ENCODE data around the gene DAP. TPM values are rescaled to one million over a fixed set of nuclear protein-coding genes. Genes with fewer than 3 reads are reported as not detected.
"Not testable (repeated sequence)": the region's sequence is repeated elsewhere in the genome, so short reads cannot be mapped to it uniquely, and the experiment has no call there.

The DAP gene
- total RNA-seq, 1 donor from 2014 or later: 62.6 TPM

DNA sequence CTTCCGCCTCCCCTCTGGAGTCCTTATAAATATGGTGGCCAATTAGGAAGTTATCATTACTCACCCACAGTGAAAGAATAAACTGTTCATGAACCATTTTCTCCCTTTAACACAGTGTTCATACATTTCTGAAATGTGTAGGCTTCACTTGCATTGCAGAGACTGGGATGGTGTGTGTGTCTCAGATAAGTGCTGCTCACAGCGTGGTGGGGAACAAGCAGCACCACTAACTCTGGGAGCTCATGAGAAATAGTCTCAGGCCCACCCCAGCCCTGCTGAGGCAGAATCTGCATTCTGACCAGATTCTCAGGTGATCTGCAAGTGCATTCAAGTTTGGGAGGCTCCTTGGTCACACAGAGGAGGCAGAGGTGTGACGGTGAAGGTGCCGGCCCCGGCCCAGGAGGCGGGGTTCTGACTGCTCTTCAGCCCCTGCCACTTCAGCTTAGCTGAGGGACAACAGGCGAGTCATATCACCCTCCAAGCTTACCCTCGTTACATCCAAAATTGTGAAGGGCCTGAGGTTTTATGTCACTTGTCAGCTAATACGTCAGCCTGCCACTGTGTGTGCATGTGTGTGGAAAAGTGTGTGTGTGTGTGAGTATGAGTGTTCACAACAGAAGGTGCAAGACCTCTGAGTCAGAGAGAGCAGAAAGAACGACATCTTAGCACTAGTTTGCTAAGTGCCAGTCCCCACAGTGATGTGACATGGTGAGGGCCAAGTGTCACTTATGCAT is 34.7 kb downstream of the DAP start:
- no peak for DNase-seq (ENCODE audit: low spot score)
- no peaks in the 10 kb centered on the region for H3K9me3 Mint-ChIP-seq
- intact Hi-C loops (cut with micrococcal nuclease): no loop called here
- H3K36me3 Mint-ChIP-seq (ENCODE audit: low read depth): peaks cover 8% of the 10 kb centered on the region
- H3K4me1 Mint-ChIP-seq (ENCODE audit: low read depth): peaks cover 18% of the 10 kb centered on the region
- no peak overlapping the region for H3K4me3 Mint-ChIP-seq
- no peak overlapping the region for H3K27ac Mint-ChIP-seq
- no peaks in the 10 kb centered on the region for H3K27me3 Mint-ChIP-seq (ENCODE audit: insufficient read depth)

DNA sequence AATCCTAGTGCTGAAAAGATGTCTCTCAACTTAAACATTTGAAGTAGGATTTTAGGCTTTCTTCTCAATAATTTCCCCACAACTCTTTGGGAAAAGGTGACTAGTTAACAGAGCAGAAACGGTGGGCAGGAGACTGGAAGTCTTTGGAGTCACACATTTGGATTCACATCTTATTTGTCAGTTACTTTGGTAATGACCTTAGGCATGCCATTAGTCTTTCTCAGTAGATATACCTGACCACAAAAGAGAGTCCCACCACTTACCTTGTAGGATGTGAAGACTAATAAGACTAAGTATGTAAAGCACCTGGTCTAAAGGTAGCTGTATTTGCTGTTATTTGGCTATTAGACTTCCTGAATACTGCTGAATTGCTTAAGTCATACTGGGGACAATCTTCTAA is 35.4 kb downstream of the DAP start:
- no peak for DNase-seq (ENCODE audit: low spot score)
- Mint-ChIP-seq H3K27ac (no peak overlapping the region), H3K9me3 (no peaks in the 10 kb centered on the region), H3K27me3 (ENCODE audit: insufficient read depth) (no peaks in the 10 kb centered on the region), H3K4me1 (ENCODE audit: low read depth) (peaks cover 18% of the 10 kb centered on the region), H3K36me3 (ENCODE audit: low read depth) (peaks cover 10% of the 10 kb centered on the region), H3K4me3 (no peak overlapping the region)
- intact Hi-C loops (cut with micrococcal nuclease): no loop called here

GRCh38 chr5:10724781-10725507 is 36.1 kb downstream of the DAP start:
- Mint-ChIP-seq H3K36me3 (ENCODE audit: low read depth) (peaks cover 10% of the 10 kb centered on the region), H3K4me1 (ENCODE audit: low read depth) (peaks cover 18% of the 10 kb centered on the region), H3K4me3 (no peak overlapping the region), H3K9me3 (no peaks in the 10 kb centered on the region), H3K27me3 (ENCODE audit: insufficient read depth) (no peaks in the 10 kb centered on the region), H3K27ac (no peak overlapping the region)
- DNase-seq (ENCODE audit: low spot score): no peak
- intact Hi-C loops (cut with micrococcal nuclease): no loop called here

DNA sequence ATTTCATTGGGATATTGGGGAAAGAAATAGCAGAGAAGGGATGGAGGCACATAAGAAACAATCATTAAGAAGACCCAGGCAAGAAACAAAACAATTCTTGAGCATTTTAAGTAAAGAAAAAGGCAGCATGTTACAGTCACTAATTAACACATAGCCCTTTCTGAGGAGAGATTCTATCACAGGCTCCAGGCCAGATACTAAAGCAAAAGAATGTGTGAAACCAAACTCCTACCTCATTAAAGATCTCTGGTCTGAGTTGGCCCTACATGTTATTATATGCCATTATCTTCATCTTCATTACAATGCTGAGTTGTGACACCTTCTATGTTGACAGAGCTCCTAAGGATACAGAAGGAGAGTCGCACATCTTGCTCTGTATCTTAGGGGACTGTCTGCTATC is 37.5 kb downstream of the DAP start:
- no peak overlapping the region for H3K4me3 Mint-ChIP-seq
- intact Hi-C loops (cut with micrococcal nuclease): no loop called here
- H3K4me1 Mint-ChIP-seq (ENCODE audit: low read depth): peaks cover 18% of the 10 kb centered on the region
- DNase-seq (ENCODE audit: low spot score): no peak
- H3K27me3 Mint-ChIP-seq (ENCODE audit: insufficient read depth): no peaks in the 10 kb centered on the region
- H3K27ac Mint-ChIP-seq: no peak overlapping the region
- peaks cover 10% of the 10 kb centered on the region for H3K36me3 Mint-ChIP-seq (ENCODE audit: low read depth)
- no peaks in the 10 kb centered on the region for H3K9me3 Mint-ChIP-seq

- DNase-seq (ENCODE audit: low spot score); H3K27me3 Mint-ChIP-seq (ENCODE audit: insufficient read depth); H3K4me1 Mint-ChIP-seq (ENCODE audit: low read depth); H3K9me3 Mint-ChIP-seq; H3K36me3 Mint-ChIP-seq (ENCODE audit: low read depth); H3K4me3 Mint-ChIP-seq; H3K27ac Mint-ChIP-seq; intact Hi-C loops (cut with micrococcal nuclease): not testable (repeated sequence)
Observed at GRCh38 chr5:10720766-10721165, 40.3 kb downstream of the DAP start.

DNA sequence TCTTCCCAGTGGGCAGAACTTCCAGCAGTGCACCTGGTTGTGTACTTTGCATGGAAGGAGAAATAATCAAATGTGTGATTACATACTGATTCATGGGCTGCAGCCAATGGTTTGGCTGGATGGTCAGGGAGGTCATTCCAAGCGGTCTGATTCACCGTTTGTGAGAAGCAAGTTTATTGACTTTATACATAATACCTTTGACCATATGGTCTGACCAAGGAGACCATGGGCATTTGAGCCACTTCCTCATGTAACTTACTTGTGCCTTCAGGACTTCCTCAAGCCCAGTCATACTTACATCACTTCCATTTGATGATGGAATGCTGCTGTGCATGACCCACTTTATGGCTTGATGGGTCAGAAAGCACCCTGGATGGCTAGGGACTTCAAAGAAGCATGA is 41.1 kb downstream of the DAP start:
- no peaks in the 10 kb centered on the region for H3K9me3 Mint-ChIP-seq
- H3K4me3 Mint-ChIP-seq: no peak overlapping the region
- no peak overlapping the region for H3K27ac Mint-ChIP-seq
- H3K4me1 Mint-ChIP-seq (ENCODE audit: low read depth): no peaks in the 10 kb centered on the region
- no peaks in the 10 kb centered on the region for H3K27me3 Mint-ChIP-seq (ENCODE audit: insufficient read depth)
- H3K36me3 Mint-ChIP-seq (ENCODE audit: low read depth): peaks cover 8% of the 10 kb centered on the region
- intact Hi-C loops (cut with micrococcal nuclease): no loop called here
- no peak for DNase-seq (ENCODE audit: low spot score)

- intact Hi-C loops (cut with micrococcal nuclease): not testable (repeated sequence)
- peaks cover 13% of the 10 kb centered on the region for H3K36me3 Mint-ChIP-seq (ENCODE audit: low read depth)
Observed at GRCh38 chr5:10718617-10719016, 42.4 kb downstream of the DAP start.

GRCh38 chr5:10716825-10717224 is 44.2 kb downstream of the DAP start:
- H3K9me3 Mint-ChIP-seq; H3K27ac Mint-ChIP-seq; H3K4me3 Mint-ChIP-seq; intact Hi-C loops (cut with micrococcal nuclease); H3K27me3 Mint-ChIP-seq (ENCODE audit: insufficient read depth); DNase-seq (ENCODE audit: low spot score): not testable (repeated sequence)
- Mint-ChIP-seq H3K36me3 (ENCODE audit: low read depth) (peaks cover 17% of the 10 kb centered on the region), H3K4me1 (ENCODE audit: low read depth) (peaks cover 14% of the 10 kb centered on the region)

More at GRCh38 chr5:10718617-10719016, 42.4 kb downstream of the DAP start:
- H3K4me1 Mint-ChIP-seq (ENCODE audit: low read depth); DNase-seq (ENCODE audit: low spot score); H3K27me3 Mint-ChIP-seq (ENCODE audit: insufficient read depth); H3K4me3 Mint-ChIP-seq; H3K9me3 Mint-ChIP-seq; H3K27ac Mint-ChIP-seq: not testable (repeated sequence)

GRCh38 chr5:10715605-10716290 is 45.3 kb downstream of the DAP start:
- H3K27ac Mint-ChIP-seq: no peak overlapping the region
- H3K36me3 Mint-ChIP-seq (ENCODE audit: low read depth): peaks cover 17% of the 10 kb centered on the region
- H3K4me3 Mint-ChIP-seq: no peak overlapping the region
- intact Hi-C loops (cut with micrococcal nuclease): no loop called here
- H3K9me3 Mint-ChIP-seq: no peaks in the 10 kb centered on the region
- H3K4me1 Mint-ChIP-seq (ENCODE audit: low read depth): peaks cover 19% of the 10 kb centered on the region
- H3K27me3 Mint-ChIP-seq (ENCODE audit: insufficient read depth): no peaks in the 10 kb centered on the region
- DNase-seq (ENCODE audit: low spot score): no peak

DNA sequence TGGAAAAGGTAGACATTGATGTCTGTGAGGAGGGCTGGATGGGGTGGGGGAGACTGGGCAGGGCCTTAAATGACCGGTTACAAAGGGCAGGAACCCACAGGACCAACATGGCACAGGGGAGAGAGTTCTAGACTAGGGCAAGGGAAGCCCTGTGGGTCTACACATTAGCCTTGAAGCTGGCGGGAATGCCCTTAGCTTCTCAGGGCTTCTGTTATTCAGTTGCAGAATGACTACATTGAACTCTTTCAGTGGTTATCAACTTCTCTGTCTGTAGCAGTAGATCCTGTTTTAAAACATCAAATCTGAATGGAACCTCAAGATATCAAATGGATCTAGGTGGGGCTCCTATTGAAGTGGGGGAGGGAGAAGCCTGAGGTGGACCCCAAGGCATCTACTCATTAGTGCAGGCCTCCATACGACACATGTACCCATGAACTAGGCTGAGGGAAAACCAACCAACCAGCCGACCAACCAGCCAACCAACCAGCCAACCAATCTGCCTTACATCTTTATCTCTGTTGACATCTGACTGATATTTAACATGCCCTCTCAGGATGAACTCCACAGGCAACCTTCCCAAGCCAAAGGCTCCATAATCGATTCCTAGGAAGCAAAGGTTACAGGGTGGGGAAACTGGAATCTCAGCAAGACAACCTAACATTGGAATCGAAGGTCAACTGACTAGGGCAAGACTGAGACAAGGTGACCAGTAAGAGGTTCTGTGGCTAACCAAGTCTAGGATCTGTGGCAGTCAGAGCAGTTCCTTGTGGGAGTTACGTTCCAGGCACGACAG is 48.3 kb downstream of the DAP start:
- Mint-ChIP-seq H3K9me3 (no peaks in the 10 kb centered on the region), H3K4me1 (ENCODE audit: low read depth) (peaks cover 19% of the 10 kb centered on the region), H3K27me3 (ENCODE audit: insufficient read depth) (no peaks in the 10 kb centered on the region), H3K4me3 (no peak overlapping the region), H3K36me3 (ENCODE audit: low read depth) (peaks cover 18% of the 10 kb centered on the region), H3K27ac (no peak overlapping the region)
- intact Hi-C loops (cut with micrococcal nuclease): no loop called here
- DNase-seq (ENCODE audit: low spot score): no peak

DNA sequence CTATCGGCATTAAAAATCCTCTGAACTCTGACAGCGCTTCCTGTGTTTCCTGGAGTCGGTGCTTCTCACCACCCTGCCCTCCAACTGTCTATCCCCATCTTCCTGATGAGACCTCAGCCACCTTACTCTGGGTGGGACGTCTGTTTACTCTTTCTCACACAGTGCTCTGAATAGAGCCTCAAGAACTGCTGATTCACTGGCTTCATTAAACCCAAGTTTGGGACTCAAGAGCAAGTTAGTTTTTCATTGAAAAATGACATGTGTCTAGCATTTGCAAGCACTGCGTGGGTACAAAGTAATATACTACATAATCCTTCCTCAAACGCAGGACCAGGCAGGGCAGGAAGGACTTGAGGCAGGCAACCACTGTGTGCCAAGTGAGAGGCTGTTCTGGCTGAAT is 49.5 kb downstream of the DAP start:
- peaks cover 18% of the 10 kb centered on the region for H3K36me3 Mint-ChIP-seq (ENCODE audit: low read depth)
- H3K27ac Mint-ChIP-seq: peak overlapping the region; percentile 45
- H3K4me3 Mint-ChIP-seq: no peak overlapping the region

DNA sequence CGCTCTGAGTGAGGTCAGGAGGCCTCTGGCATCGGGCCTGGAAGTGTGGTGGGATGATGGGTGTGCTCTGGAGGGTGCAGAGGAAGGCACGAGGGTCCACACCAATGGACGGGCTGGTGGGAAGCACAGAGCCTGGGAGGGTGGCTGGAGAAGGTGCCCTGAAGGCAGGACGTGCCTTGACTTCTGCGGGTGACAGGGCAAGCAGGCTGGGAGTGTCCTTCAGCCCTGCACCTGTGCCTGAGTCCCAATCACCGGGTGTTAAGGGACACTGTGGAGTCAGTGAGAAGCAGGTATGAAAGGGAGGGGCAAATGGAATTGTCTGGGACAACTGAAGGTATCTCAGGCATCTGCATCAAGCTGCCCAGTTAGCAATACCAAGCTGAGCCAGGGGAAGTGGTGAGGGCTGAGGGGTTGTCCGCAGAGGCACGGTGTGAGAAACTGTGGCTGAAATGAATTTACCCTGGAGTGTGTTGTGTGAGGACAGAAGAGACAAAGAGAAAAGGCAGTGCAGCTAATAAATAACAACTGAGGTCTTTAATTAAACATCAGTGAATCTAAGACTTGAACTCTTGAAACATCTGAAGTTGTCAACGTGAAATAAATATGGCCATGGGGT is 50.4 kb downstream of the DAP start:
- Mint-ChIP-seq H3K4me1 (ENCODE audit: low read depth) (peaks cover 20% of the 10 kb centered on the region), H3K27ac (no peak overlapping the region), H3K4me3 (no peak overlapping the region), H3K36me3 (ENCODE audit: low read depth) (peaks cover 18% of the 10 kb centered on the region), H3K27me3 (ENCODE audit: insufficient read depth) (no peaks in the 10 kb centered on the region), H3K9me3 (no peaks in the 10 kb centered on the region)
- no peak for DNase-seq (ENCODE audit: low spot score)
- intact Hi-C loops (cut with micrococcal nuclease): no loop called here

More for the DNA sequence above, 49.5 kb downstream of the DAP start:
- Mint-ChIP-seq H3K27me3 (ENCODE audit: insufficient read depth) (no peaks in the 10 kb centered on the region), H3K9me3 (no peaks in the 10 kb centered on the region), H3K4me1 (ENCODE audit: low read depth) (peaks cover 19% of the 10 kb centered on the region)
- intact Hi-C loops (cut with micrococcal nuclease): no loop called here
- DNase-seq (ENCODE audit: low spot score): no peak

Data from activated T-helper 1 cell treated with anti-CD3 and anti-CD28 coated beads, Interleukin-12 subunit alpha, Interleukin-12 subunit beta, Interleukin-2, Interleukin-4 antibody, amounts not matched to agents 30 ng/mL and 10 ng/mL and 1 ng/mL, durations not matched to agents 14 hours and 24 hours and 36 hours (primary cell).